Dedifferentiated amniotic fluid mesenchymal stem cell (primary cell): ENCODE measurements around the gene VIL1.

Experiments used
- DNase-seq: peaks from one replicate; pipeline ENCODE4 v3.0.0-alpha.2; 2016; ENCODE audit errors: extremely low spot score

VIL1 gene

GRCh38 chr2:218406209-218406948, 12.5 kb upstream of the VIL1 start:
- DNase-seq = peak; percentile 93

DNA sequence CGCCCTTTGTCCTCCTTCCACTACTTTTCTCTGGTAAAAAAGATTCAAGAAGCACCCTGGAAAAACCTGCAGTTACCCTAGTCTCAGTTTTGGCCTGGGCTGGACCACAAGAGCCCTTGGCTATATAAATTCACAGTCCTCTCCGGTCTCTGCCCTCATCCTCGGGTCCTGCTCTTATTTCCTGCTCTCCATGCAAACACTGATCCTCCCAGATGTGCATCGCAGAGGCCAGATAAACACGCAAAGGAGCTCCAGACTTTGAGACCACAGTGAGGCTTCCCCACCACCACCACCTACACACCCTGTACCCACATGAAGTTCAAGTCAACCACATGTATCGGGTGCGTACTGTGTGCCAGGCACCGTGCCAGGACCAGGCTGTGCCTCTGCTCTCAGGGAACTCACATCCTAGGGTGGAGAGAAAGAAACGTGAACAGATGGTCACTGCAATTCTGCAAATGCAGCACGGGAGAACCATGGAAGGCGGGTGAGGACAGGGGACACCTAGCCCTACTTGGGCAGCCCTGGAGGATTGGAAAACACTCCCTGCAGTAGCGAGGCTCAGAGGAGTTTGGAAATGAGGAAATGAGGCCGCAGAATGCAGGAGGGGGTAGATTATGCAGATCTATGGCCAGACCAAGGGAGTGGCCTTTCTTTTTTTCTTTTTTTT, 11.8 kb upstream of the VIL1 start:
- peak; percentile 33 for DNase-seq

GRCh38 chr2:218407717-218408116, 11.2 kb upstream of the VIL1 start:
- DNase-seq = no peak

DNA sequence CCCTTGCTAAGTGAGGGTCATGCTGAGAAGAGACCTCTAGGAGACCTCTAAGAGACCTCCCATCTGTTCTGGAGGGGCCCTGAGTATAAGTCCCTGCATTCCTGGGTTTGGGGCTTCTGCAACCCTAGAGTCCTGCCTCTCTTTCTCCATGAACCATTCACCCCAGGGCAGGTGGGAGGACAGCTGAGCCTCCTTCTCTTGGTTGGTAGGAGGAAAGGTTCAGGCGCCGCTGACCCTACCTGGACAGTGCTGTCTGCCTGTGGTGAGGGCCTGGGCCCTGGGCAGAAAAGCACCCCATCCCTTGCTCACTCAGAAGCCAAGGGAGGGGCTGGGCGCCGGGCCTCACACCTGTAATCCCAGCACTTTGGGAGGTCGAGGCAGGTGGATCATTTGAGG, 604 bp upstream of the VIL1 start:
- no peak for DNase-seq

GRCh38 chr2:218419630-218420216, 800 bp downstream of the VIL1 start:
- no peak for DNase-seq

GRCh38 chr2:218421027-218421426, 2.1 kb downstream of the VIL1 start:
- no peak for DNase-seq

DNA sequence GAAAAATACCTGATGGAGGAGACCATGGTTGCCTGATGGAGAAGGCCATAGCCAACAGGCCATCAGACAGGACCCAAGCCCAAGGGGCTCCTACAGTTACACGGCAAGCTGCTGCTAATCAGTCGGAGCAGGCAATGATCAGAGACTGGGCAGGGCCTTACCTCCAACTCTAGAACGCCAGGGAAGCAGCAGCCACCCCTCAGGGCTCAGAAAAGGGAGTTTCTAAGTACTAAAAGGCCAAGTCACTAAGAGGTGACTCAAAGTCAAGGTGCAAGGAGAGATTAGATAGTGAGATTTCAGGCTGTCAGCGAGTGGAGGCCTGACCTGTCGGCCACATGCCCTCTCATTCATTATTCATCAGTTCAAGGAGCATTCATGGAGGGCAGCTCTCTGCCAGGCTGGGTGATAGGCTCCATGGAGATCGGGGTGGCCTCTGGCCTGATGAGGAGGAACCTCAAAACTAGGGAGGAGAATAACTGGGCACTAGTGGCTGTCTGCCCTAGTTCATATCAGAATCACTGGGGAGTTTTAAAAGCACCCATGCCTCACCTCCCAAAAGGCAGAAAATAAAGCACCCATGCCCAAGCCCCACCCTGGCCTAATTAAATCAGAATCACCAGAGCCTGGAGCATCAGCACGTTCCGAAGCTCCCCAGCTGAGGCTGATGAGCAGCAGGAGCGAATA, 3.6 kb downstream of the VIL1 start:
- no peak for DNase-seq

- no peak for DNase-seq
Measured at GRCh38 chr2:218423584-218423983, 4.7 kb downstream of the VIL1 start.

GRCh38 chr2:218425531-218425930, 6.6 kb downstream of the VIL1 start:
- DNase-seq = no peak

DNA sequence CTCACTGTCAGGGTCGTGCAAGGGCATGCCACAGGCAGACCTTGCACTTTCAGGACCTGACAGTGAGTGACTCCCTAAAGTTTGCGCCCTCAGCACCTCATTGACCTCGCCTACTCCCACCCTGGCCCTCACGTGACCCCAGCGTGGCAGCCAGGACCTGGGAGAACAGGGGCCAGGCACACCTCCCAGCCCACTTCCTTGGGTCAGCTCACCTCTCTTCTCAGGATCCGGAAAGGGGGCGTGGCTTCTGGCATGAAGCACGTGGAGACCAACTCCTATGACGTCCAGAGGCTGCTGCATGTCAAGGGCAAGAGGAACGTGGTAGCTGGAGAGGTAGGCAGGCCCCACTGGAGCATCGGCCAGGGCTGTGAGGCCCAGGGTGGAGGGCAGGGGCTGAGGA, 8.8 kb downstream of the VIL1 start:
- DNase-seq = no peak

- no peak for DNase-seq
Measured at GRCh38 chr2:218428846-218429558, 10.1 kb downstream of the VIL1 start.

DNA sequence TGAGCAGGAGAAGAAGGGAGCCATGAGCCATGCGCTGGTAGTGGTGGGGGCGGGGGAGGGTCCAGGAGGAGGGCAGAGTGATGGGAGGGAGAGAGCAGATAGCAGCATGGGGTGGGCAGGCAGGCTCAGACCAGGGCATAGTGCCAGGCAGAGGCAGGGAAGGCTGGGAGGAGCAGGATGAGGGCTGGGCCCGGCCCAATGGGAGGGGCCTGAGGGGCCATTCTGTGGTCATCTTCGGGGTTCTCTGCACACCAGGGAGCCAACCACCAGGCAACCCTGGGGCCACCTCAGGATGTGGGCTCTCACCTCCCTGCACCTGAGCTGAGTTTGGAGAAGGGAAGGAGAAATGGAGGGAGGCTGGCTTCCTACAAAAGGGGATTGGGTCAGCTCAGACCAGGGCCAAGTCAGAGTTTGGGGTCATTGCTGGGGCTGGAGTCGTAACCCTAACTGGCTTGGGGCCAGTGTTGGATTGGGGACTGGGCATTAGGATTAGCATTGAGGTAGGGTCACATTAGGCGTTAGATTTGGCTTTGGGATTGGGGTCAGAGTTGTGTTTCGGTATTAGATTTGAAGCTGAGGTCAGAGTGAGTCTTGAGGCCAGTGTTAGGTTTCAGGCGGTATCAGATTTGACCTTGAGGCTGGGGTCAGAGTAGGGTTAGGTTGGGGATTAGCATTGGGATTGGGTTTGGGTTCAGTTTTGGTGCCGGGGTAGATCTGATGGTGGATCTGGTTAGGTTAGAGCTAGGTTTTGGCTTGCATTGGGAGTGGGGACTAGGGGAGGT, 11.2 kb downstream of the VIL1 start:
- DNase-seq = no peak

- no peak for DNase-seq
Measured at GRCh38 chr2:218430721-218431120, 11.8 kb downstream of the VIL1 start.

DNA sequence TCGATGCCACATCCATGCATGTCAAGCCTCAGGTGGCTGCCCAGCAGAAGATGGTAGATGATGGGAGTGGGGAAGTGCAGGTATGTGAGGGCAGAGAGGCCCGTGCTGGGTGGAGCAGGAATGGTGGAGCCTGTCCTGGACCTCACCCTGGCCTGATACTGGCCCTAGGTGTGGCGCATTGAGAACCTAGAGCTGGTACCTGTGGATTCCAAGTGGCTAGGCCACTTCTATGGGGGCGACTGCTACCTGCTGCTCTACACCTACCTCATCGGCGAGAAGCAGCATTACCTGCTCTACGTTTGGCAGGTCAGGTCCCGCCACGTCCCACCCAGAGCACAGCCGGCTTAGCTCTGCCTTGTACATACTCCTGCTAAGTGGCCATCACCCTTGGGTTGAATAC, 13.0 kb downstream of the VIL1 start:
- no peak for DNase-seq

DNA sequence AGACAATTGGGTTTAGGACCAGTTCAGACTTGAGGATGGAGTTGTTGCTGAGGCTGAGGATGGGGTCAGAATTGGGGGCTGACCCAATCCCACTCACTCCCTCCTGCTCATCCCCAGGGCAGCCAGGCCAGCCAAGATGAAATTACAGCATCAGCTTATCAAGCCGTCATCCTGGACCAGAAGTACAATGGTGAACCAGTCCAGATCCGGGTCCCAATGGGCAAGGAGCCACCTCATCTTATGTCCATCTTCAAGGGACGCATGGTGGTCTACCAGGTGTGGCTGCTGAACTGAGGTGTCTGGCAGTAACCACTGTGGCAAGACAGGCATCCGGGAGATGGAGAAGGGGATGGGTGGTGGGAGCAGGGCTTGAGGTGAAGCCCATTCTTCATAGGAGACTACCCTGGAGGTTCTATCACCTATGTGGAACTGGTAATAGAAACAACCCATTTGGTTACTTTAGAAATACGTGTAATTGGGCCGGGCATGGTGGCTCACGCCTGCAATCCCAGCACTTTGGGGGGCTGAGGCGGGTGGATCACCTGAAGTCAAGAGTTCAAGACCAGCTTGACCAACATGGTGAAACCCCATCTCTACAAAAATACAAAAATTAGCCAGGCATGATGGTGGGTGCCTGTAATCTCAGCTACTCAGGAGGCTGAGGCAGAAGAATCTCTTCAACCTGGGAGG, 13.9 kb downstream of the VIL1 start:
- DNase-seq = no peak

DNA sequence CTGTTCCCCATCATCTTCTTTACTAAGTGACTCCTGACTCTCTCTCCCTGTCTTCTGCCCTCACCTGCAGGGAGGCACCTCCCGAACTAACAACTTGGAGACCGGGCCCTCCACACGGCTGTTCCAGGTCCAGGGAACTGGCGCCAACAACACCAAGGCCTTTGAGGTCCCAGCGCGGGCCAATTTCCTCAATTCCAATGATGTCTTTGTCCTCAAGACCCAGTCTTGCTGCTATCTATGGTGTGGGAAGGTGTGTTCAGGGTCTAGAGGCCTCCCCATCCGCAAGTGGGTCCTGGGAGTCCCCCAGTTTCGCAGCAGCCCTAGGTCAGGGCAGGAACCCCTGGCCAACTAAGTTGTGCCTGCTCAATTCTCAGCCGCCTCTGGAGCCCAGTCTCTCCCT, 15.5 kb downstream of the VIL1 start:
- DNase-seq = no peak

- no peak for DNase-seq
Measured at GRCh38 chr2:218435003-218435982, 16.4 kb downstream of the VIL1 start.

DNA sequence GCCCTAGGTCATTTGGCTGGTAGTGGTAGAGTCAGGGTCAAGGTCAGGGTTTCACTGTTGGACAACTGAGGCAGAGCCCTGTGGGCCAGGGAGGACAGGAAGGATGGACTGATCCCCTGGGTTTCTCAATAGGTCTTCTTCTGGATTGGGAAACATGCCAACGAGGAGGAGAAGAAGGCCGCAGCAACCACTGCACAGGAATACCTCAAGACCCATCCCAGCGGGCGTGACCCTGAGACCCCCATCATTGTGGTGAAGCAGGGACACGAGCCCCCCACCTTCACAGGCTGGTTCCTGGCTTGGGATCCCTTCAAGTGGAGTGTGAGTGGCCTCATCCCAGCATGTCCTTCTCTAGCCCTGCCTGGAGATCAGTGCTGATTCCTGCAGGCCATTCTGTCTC, 18.1 kb downstream of the VIL1 start:
- no peak for DNase-seq

DNA sequence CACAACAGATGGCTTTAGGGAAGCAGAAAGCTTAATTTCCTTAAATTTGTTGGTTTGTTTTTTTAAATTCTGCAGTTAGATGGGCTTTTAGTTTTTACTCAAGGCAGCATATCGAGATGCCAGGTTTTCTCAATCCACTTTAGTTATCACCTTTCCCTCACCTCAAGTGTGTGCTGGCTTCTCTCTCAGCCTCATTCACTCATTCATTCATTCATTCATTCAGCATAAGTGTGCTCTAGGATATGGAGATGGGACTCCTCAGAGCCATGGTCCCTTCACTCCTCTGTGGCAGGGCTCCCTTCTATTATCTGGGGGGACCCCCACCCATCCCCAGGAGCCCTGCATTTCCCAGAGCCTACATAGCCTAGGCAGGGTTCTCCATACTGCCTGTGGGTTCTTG, 19.0 kb downstream of the VIL1 start:
- no peak for DNase-seq
